IPS DF 4.7 (cell line): Measurements from ENCODE around the gene DNASE1L3.
"Not testable (repeated sequence)": the region's sequence is repeated elsewhere in the genome, so short reads cannot be mapped to it uniquely, and the experiment has no call there.

Experiments
- DNase-seq: peaks from one replicate; pipeline ENCODE4 v3.0.0-alpha.2; 2013; ENCODE audit warnings: low spot score; ENCODE audit errors: extremely low read depth

DNASE1L3 gene

DNA sequence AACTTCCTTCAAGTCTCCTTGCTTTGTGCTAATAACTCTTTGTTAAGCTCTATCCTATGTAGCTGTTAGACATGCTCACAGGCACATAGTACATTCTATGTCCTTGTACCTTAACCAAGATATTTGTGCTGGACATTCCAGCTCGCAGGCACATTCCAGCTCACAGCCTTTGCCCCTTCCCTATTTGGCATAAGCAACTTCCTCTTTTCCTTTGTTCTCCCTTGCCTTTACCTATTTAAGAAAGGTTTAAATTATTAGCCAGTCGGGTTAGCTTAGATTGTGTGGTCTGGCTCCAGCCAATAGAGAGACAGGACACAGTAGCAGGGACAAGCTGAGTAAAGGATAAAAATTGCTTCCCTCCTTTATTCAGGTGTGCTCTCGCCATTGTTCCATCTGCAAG is 9.3 kb downstream of the DNASE1L3 start:
- not testable (repeated sequence) for DNase-seq

DNA sequence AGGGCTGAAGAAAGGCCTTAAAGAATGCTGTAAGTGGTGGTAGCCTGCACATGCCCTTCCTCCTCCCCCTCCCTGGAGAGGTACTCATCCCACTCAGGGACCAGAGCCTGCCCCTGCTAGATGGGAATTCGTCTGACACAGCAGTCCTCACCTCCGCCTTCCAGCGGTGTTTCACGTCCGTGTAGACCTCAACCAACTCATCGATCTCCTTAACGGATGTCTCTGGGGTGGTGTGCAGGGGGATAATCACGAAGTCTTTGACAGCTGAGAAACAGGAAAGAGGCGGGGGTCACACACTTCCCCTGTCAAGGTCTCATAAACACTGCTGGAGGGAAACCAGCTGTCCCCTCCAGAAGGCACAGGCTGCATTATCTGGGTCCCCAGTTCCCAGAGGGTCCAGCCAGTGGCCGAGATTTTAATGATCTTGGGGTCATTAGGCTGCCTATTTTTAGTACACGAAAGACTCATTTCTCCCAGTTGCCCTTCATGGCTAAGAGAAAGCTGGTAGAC is 9.9 kb downstream of the DNASE1L3 start:
- no peak for DNase-seq

DNA sequence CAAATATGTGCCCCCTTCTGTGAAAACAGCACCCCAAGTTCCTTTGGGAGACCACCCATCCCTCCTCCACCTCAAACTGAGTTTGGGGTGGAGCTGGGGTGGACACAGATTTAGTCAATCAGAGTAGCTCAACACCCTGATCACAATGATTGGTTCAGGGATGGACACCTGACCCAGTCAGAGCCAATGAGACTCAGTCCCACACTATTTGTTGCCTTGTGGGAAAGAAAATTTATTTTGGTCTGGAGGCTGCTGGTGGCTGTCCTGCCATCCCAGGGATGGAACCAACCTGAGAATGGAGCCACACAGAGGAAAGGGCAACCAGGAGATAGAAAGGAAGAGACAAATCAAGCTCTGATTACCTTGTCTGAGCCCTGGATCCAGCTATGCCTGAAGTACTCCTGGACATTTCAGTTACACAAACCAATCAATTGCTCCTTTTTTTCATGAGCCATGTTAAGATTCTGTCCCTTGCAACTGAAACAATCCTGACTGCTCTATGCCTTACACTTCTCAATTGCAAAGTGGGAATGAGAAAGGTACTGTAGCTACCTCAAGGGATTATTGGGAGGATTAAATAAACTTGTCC is 10.6 kb downstream of the DNASE1L3 start:
- no peak for DNase-seq

DNA sequence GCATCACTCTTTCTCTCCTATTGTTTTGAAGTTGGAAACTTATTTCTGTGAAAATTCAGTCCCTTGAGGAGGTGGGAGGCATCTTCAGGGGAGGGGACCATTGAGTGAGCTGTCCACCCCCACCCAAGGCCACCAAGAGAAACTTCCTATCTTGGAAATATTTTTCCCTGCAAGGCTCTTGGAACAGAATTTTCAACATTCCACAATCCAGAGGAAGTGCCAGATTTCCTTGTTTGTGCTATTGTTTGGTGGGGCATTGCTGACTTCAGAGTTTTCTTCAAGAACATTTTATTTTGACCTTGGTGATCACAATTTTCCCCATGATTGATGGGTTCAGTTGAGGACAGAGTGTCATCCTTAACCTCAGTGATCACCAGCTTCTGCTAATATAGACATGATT is 12.0 kb downstream of the DNASE1L3 start:
- DNase-seq = no peak

DNA sequence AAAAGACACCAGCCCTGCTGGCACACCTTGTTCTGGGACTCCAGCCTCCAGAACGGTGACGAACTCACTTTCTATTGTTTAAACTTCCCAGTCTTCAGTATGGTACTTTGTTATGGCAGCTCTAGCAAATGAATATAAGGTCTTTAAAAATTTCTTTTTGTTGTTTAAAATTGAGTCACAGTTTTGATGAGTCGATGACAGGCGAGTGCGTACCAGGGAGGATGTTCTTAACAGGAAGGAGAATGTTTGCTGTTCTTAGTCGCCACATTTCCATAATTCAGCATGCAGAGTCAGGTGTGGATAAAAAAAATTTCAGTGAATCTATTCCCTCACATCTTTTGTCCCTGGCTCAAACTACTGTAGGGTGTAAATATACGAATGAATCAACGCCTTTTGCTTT is 12.4 kb downstream of the DNASE1L3 start:
- DNase-seq = no peak

DNA sequence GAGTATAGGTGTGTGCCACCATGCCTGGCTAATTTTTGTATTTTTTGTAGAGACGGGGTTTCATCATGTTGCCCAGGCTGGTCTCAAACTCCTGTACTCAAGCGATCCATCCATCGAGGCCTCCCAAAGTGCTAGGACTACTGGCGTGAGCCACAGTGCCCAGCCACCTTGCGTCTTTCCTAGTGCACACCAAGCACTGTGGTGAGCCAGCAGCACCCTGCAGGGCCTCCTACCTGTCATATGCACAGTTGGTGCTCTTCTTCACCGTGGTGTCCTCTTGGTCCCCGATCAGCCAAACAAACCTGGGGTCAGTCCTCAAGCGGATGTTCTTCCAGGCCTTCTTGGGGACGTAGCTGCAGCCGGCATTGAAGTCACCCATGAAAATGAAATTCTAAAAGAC is 13.2 kb downstream of the DNASE1L3 start:
- DNase-seq = no peak

DNA sequence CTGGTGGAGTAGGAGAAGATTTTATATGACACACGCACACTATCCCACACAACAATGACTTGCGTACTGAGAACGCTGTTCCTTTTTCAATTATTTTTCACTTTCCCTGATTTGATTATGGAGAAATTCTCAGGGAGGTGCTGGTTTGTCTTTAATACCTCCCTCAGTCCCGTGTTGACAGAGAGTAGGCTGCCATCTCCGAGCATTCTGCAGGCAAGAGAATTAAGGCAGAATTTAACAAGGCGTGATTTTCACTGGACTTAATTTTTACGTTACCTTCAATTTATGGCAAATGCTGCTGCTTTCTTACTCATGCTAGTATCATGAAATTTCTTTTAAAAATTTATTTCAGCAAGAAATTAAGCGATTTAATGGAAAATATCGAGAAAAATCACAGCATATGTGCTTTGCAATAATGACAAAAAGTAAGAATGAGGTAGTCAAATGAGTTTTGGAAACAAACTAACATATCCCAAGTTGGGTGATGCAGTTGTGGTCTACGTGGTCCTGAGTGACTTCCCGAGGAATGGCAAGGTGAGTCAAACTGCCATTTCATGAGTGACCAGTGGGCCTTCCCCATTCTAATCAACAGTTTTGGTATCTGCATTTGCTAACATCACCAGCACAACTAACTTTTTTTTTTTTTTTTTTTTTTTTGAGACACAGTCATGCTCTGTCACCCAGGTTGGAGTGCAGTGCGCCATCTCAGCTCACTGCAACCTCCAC is 16.9 kb downstream of the DNASE1L3 start:
- DNase-seq = no peak

DNA sequence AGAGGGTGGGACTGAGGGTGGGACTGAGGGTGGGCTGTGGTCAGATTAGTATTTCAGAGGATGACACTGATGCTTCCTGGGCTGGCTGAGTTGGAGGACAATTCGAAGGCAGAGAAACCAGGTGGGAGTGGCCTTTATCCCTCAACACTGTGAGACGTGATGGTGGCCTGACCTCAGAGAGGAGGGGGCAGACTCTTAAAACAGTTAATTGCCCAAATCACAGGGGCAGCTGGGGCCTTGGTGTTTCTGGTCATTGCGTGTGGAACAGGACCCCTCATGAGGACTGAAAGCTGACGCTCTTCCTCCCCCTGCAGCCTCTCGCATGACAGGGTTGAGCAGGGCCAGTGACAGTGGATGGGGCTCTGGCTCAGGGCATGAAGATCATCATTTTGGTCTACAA is 18.7 kb downstream of the DNASE1L3 start:
- no peak for DNase-seq

DNA sequence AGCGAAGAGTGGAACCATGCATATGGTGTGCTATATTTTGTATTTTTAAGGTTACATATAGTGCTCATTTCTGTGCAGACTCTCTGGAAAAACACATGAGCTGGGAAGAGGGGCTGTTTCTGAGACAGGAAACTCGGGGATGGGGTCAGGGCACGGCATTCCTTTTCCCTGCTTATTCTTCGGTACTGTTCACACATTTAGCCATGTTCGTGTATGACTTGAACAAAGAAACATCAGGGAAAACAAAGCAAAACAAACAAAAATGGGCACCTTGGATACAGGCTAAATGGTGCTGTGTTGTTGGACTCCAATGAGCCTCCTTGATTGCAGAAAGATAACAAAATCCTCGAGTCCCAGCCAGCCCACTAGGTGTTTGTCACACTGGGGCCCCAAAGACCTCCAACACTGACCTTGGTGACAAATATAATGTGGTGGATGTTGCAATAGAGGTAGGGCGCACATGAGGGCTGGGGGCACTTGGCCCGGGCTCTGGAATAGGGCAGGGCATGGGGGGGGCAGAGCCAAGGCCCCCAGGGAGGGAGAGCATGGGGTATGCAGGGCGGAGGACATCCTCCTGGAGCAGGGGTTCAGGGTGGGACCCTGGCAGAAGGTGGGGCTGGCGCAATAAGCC is 19.3 kb downstream of the DNASE1L3 start:
- DNase-seq = no peak

DNA sequence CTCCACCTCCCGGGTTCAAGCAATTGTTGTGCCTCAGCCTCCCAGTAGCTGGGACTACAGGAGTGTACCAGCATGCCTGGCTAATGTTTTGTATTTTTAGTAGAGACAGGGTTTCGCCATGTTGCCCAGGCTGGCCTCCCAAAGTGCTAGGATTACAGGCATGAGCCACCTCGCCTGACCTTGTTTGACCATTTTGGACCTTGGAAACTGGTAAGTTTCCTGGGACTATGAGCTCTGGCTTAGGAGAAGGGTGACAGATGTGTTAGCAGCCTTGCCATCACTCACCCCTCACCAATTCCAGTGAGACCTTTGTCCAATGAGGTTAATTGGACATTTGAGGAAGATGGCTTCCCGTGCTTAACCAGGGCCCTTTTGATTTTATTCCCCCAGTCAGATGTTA is 19.9 kb downstream of the DNASE1L3 start:
- no peak for DNase-seq

DNA sequence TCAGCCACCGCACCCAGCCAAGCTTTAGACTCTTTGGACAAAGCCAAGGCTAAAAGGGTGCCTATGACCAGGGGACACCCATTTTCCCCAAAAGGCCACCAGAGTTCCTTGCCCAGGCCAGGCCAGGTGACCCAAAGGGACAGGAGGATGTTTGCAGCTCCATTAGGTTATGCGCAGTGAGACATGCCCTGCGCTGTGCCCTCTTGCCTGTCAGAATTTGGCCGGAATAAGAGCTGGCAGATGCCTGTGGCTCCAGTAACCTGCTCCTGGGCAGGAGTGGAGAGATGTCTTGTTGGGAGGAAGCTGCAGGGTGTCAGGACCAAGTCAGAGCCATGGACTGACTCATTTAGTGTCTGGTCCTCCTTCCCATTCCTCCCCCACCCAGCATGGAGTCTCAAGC is 20.5 kb downstream of the DNASE1L3 start:
- no peak for DNase-seq

DNA sequence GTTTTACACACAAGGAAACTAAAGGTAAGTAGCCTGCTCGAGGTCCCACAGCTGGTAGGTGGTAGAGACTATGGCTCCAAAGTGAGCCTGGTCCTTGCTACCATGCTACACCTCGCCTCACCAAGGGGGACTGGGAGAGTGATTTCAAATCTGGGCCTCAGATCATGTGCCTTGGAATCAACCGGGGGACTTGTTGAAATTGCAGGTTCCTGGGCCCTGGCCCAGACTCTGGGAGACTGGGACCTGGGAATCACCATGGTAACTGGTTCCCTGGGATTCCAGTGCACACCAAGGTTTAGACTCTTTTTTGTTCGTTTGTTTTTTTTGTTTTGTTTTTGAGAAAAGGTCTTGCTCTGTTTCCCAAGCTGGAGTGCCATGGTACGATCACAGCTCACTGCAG is 21.1 kb downstream of the DNASE1L3 start:
- DNase-seq = no peak

DNA sequence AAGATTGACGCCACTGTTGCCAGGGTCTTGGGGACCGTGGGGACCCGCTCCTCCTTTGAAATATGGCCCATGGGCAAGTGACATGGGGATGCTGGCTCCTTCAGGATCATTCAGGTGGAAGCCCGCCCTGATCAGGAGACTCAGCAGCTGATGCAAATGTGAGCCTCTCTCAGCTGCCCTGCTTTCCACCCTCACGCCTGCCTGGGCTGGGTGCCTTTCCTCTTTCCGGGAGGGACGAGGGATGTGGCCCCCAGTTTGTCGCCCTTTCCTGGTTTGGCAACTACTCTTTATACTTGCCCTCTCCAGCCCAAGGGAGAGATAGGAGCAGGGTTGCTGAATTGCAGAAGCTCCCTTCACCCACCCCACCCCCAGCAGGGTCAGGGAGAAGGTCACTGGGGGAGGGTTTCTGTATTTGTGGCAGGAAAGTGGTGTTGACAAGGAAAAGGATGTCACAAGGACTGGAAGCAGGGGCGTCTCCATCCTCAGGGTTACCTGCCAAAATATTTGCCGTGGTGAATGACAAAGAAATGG is 21.8 kb downstream of the DNASE1L3 start:
- no peak for DNase-seq

DNA sequence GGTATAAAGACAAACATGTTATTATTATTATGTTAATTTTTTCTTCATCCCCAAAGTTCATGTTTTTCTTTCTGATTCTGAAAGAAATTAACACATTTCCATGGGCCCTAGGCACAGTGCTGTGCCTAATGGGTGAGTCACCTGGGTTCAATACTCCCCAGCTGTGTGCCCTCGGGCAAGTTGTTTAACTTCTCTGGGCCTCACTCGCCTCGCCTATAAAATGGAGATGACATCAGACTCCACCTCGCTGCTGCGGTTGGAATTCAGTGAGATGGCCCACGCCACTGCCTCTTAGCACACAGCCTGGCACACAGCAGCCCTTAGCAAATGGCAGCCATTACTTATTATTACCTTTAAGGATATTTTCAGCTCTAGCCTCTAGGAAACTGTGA is 22.6 kb downstream of the DNASE1L3 start:
- no peak for DNase-seq

DNA sequence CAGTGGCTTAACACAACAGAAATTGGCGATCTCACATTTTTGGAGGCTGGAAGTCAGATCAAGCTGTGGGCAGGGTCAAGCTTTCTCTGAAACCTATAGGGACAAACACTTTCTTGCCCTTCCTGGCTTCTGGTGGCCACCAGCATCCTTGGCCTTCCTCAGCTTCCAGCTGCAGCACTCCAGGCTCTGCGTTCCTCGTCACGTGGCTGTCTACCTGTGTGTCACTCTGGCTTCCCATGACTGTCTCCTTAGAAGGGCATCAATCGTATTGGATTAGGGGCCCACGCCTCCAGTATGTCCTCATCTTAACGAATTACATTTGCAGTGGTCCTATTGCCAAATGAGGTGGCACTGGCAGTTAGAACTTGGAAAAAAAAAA is 25.8 kb downstream of the DNASE1L3 start:
- no peak for DNase-seq

DNA sequence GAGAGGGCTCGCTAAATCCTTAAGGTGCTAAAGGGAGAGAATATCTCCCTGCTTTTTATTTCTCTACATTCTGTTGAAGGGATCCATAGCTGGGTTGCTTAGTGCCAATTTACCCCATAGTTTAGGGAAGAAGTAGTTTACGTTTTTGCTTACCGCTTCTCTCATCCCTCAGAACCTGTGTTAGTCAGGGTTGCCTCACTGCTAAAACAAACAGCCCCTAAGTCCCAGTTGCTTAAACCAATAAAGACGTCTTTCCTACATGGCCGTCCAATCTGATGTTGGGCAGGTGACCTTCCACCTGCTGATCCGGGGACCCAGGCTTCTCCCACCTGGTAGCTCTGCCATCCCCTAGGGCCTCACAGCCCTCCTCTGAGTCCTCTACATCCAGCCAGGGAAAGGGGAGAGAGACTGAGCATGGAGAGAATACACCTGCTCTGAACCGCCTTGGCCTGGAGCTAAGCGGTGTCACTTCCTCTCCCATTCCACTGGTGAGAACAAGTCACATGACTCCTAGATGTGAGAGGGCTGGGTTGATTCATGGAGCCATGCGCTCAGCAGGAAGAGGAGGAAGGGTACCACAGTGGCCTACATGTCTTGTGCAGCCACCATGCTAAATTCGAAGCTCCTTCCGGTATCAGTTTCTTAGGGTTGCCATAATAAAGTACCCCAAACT is 26.3 kb downstream of the DNASE1L3 start:
- DNase-seq = no peak

DNA sequence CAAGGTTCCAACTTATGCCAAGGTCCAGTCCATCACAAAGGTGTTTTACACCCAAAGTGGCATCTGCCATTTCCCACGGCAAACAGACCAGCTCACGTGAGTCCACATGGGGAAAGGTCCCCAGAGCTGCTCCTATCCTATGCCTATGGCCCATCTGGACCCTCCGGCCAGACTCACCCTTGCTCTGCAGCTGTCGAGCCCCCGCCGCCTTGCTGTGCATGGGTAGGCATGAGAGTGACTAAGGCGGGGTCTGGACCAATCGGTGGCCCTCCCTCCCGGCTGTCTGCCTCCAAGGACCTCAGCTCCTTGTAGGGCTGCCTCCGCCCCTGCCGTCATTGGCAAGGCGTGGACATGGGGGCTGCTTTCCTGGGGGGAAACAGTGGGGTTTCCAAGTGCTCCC is 26.9 kb downstream of the DNASE1L3 start:
- no peak for DNase-seq

DNA sequence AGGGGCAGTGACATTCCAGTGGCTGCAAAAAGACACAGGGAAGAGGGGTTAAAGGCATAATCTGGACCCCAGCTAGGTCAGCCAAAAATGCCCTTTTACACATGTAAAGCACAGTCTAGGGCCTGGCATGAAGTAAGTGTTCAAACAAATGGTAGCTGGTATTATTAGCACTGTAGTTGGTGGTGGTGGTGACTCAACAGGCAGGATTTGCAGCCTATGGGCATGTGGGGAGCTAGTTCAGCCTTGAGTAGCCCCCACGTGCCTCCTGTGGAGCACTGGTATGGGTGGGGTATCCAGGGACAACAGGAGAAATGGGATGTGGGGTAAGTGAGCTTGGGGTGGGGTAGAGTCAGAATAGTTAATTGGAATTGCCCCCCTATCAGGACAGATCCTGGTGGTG is 27.6 kb downstream of the DNASE1L3 start:
- no peak for DNase-seq

DNA sequence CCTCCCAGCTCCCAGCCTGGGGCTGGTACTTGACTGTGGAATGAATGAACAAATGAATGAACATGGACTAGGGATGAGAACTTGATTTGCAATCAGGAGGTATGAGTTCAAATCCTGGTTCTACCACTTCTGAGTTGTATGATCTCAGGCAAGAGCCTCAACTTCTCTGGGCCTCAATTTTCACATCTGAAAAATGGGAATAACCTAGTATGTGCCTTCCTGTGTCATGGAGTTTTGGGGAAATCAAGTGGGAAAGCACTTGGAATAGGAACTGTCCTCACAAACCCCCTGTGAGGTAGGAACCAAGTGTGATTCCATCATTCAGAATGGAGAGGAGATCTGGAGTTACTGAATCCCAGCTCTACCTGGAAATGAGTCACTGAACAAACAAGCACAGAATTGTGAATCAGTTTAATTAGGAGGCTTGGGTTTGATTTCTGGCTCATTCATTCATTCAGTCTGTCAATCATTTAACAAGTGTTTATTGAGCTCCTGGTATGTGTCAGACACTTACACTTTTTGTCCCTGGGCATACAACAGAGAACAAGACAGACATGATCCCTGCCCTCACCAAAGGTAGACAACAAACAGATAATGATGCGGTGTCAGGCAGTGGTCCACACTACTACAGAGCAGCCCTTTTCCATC is 29.7 kb downstream of the DNASE1L3 start:
- no peak for DNase-seq

DNA sequence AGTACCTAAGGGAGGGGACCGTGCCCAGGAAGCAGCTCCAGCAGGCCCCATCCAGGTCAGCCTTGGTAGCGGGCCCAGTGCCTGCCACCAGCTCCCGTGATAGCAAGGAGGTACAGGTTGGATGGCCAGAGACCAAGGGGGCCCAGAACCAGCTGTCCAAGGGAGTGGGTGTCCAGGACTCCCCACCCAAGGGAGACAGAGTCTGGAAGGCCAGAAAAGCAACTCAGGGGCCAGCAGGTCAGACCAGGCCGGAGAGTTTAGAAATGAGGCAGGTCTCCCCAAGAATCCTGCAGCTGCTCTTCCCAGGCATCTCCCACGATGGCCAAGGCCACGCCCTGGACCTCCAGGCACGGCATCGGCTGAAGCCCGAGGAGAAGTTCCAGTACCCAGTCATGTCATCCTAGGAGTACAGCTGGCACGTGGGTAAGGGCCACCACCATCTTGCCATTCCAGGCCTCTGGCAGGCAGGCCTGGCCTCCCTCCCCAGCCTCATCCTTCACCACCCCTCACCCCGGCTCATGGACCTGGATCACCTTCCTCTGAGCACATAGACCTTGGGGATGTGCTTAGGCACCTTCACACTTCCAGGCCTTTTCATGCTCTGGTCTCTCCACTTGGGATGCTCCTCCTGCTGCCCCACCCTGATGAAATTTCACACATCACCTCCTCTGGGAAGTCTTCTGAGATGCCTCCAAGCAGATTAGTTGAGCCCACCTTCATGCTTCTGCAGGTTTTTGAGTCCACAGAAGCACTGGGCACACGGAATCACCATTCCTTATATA is 30.5 kb downstream of the DNASE1L3 start:
- no peak for DNase-seq
